K562 (cell line): Measurements from ENCODE around the gene DYRK1A. TPM values are rescaled to one million over a fixed set of nuclear protein-coding genes. Genes with fewer than 3 reads are reported as not detected.

Source experiments
- C11orf30 ChIP-seq: fragments of 450-650 bp; IDR thresholded peaks from 2 replicates; pipeline ENCODE4 v1.6.1; 2016; ENCODE audit warnings: low read depth, mild to moderate bottlenecking
- FOXK2 ChIP-seq, 2 experiments: fragments of 450-650 bp; IDR thresholded peaks in 1 of 2; conservative IDR thresholded peaks in 1 of 2; 2 replicates each; pipeline ENCODE4 v1.6.1; 2016; ENCODE audit warnings: low read depth in 2 of 2, mild to moderate bottlenecking in 1 of 2
- GMEB1 ChIP-seq: fragments of 250-450 bp; sonication (Bioruptor Pico); IDR thresholded peaks from 2 replicates; pipeline ENCODE4 v1.4.0; 2020; ENCODE audit warnings: mild to moderate bottlenecking
- MGA ChIP-seq: fragments of 450-650 bp; IDR thresholded peaks from 2 replicates; pipeline ENCODE4 v1.6.1; 2016; ENCODE audit warnings: mild to moderate bottlenecking, moderate library complexity
- NCOA6 ChIP-seq: fragments of 450-650 bp; IDR thresholded peaks from 2 replicates; pipeline ENCODE4 v1.6.1; 2017; ENCODE audit warnings: mild to moderate bottlenecking
- PHB ChIP-seq: fragments of 250-450 bp; sonication (Bioruptor Pico); IDR thresholded peaks from 2 replicates; pipeline ENCODE4 v1.5.0; 2021
- SP1 ChIP-seq: sonication (generic); formaldehyde crosslinking; IDR thresholded peaks from 2 replicates; pipeline ENCODE4 v1.8.1; 2022; ENCODE audit warnings: mild to moderate bottlenecking, missing genetic modification reagents
- SRF ChIP-seq, 2 experiments: fragments of 250-450, 450-650 bp in 1 of 2; sonication (Bioruptor Pico) in 1 of 2; sonication (generic) in 1 of 2; formaldehyde crosslinking; IDR thresholded peaks; 2 replicates each; pipeline versions ENCODE4 v1.5.0 to v1.5.1; 2020 to 2022; ENCODE audit warnings: mild to moderate bottlenecking in 1 of 2, missing genetic modification reagents in 1 of 2
- STAT5A ChIP-seq: IDR thresholded peaks from 2 replicates; pipeline ENCODE4 v1.6.1; 2012; ENCODE audit warnings: low read length, inconsistent platforms, borderline replicate concordance
- U2AF2 ChIP-seq: fragments of 200-400 bp; formaldehyde crosslinking; optimal IDR thresholded peaks from 2 replicates; pipeline ENCODE3; 2017; ENCODE audit warnings: low read depth, mild to moderate bottlenecking, low read length
- ZFX ChIP-seq: sonication (generic); formaldehyde crosslinking; IDR thresholded peaks from 2 replicates; pipeline ENCODE4 v1.8.0; 2022; ENCODE audit warnings: mild to moderate bottlenecking, missing genetic modification reagents, moderate library complexity
- ZNF3 ChIP-seq: fragments of 250-450 bp; sonication (Bioruptor Pico); IDR thresholded peaks from 2 replicates; pipeline ENCODE4 v1.5.0; 2021; ENCODE audit warnings: mild to moderate bottlenecking, moderate library complexity
- polyA plus RNA-seq, 8 experiments: library from polyadenylated mRNA; depleted of rRNA in 4 of 8; stranded (reverse) in 5 of 8; unstranded in 3 of 8; fragments of >200 nt; fragmentation: Nextera tagmentation in 2 of 8; fragmentation: Illumina TruSeq in 1 of 8; extraction: Ambion mirVana in 2 of 8; extraction: Trizol in 1 of 8; gene quantifications; 2 replicates each; pipeline versions ENCODE4 v1.2.1 to v1.2.3, GENCODE V29; 2011 to 2014; ENCODE audit warnings: inconsistent platforms in 1 of 8, missing spikeins in 1 of 8
- total RNA-seq, 7 experiments: library from RNA; depleted of rRNA in 6 of 7; stranded (reverse); fragments of >200 nt in 6 of 7; fragmentation: Illumina TruSeq in 2 of 7; extraction: Trizol in 2 of 7; gene quantifications; 2 replicates each; pipeline versions ENCODE4 v1.2.1 to v1.2.3, GENCODE V29; 2011 to 2021; ENCODE audit warnings: low replicate concordance in 1 of 7
- TF ChIP-seq, protein P1 (sequence below): fragments of 250-450 bp; sonication (Bioruptor Pico); IDR thresholded peaks from 2 replicates; pipeline ENCODE4 v1.5.0; 2022; ENCODE audit warnings: mild to moderate bottlenecking

DYRK1A gene
- total and polyA plus RNA-seq, 9 of the 15 experiments (the other 6 are each of a cell fraction or from before 2014, with no cell fraction given), result 3.7 to 64.8 (median 42.3) TPM

DNA sequence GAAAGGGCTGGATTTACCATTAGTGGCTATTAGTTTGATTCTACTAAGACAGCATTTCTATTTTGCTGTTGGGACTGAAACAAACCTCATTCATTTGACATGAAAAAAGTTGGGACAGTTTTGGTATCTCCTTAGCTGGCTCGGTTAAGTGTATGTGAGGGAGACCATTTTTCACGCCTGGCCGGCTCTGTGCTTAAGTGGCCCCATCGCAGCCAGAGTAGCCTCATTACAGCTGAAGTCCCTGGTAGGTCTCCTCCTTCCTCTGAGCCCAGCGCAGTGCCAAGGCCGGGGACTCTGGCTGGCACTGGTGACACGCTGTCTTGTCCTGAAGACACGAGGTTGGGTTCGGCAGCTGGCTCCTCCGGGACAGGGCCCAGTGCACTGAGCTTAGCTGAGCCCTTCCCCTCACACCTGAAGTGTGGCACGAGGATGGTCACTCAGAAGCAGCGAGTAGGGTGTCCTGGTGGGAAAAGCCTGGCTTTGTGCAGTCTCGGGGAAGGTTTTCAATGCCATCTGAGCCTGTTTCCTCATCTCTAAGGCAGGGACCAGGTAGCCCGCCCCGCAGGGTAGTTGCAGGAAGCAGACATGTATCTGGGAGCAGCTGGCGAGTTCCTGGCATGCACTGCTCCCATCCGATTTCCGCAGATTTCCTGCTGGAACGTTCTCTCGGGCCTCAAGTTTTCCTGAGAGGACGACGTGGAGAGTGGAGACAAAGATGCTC, 196.5 kb downstream of the DYRK1A start (continued):
- TF ChIP-seq, protein P1, sequence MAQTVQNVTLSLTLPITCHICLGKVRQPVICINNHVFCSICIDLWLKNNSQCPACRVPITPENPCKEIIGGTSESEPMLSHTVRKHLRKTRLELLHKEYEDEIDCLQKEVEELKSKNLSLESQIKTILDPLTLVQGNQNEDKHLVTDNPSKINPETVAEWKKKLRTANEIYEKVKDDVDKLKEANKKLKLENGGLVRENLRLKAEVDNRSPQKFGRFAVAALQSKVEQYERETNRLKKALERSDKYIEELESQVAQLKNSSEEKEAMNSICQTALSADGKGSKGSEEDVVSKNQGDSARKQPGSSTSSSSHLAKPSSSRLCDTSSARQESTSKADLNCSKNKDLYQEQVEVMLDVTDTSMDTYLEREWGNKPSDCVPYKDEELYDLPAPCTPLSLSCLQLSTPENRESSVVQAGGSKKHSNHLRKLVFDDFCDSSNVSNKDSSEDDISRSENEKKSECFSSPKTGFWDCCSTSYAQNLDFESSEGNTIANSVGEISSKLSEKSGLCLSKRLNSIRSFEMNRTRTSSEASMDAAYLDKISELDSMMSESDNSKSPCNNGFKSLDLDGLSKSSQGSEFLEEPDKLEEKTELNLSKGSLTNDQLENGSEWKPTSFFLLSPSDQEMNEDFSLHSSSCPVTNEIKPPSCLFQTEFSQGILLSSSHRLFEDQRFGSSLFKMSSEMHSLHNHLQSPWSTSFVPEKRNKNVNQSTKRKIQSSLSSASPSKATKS, result no peak
- TF ChIP-seq U2AF2 (no peak), ZFX (CRISPR knock-in tag) (0 out of 2 replicates have a peak, but pooled peaks have one; percentile 10), SRF (CRISPR knock-in tag; IDR thresholded peaks at IDR 0.05) (no peak), PHB (CRISPR knock-in tag) (no peak), SP1 (no peak), GMEB1 (no peak), C11orf30 (no peak), MGA (peak; percentile 87), FOXK2 (conservative IDR thresholded peaks at IDR 0.05 in 1 of 2, IDR thresholded peaks at IDR 0.05 in 1 of 2; ENCODE audit: low read depth in 2 of 2) (no peak), STAT5A (no peak), ZNF3 (CRISPR knock-in tag) (no peak), NCOA6 (no peak)
